GM13977 (cell line): ENCODE data around the gene MRPL41.
"Not testable (repeated sequence)": the region's sequence is repeated elsewhere in the genome, so short reads cannot be mapped to it uniquely, and the experiment has no call there.

Source experiments
- DNase-seq: peaks from one replicate; pipeline ENCODE4 v3.0.0; 2012; ENCODE audit warnings: low spot score
- CTCF ChIP-seq: IDR thresholded peaks from 2 replicates; pipeline ENCODE4 v1.5.1; 2012; ENCODE audit warnings: mild to moderate bottlenecking, control low read depth; ENCODE audit not compliant: insufficient read depth; ENCODE audit errors: extremely low read depth, missing control alignments
- in situ Hi-C: fragments of 300-500 bp; cut with MboI; formaldehyde crosslinking; loops from one replicate; pipeline ENCODE4 v1.12.0; 2022; ENCODE audit warnings: low sequenced_read_pairs, low pct_unique_long_range_greater_than_20kb, mixed read lengths, inconsistent platforms; ENCODE audit not compliant: unreplicated experiment

The MRPL41 gene

GRCh38 chr9:137516144-137516917 is 35.3 kb upstream of the MRPL41 start:
- no peak for TF ChIP-seq CTCF
- no peak for DNase-seq
- in situ Hi-C loops: no loop called here

- in situ Hi-C loops, DNase-seq: not testable (repeated sequence)
Measured at GRCh38 chr9:137518661-137519459, 32.8 kb upstream of the MRPL41 start.

GRCh38 chr9:137519553-137519952 is 32.1 kb upstream of the MRPL41 start:
- in situ Hi-C loops: no loop called here
- no peak for DNase-seq
- no peak for TF ChIP-seq CTCF

- in situ Hi-C loops: no loop called here
- TF ChIP-seq CTCF: no peak
Measured at GRCh38 chr9:137520614-137521404, 30.9 kb upstream of the MRPL41 start.

GRCh38 chr9:137521405-137521985 is 30.2 kb upstream of the MRPL41 start:
- no peak for TF ChIP-seq CTCF
- in situ Hi-C loops: no loop called here
- DNase-seq: no peak

More at GRCh38 chr9:137520614-137521404, 30.9 kb upstream of the MRPL41 start:
- no peak for DNase-seq

GRCh38 chr9:137522746-137523455 is 28.8 kb upstream of the MRPL41 start:
- in situ Hi-C loops: no loop called here
- TF ChIP-seq CTCF: no peak
- DNase-seq: no peak
